Measurements from ENCODE around the gene CDYL2.

The CDYL2 gene

GRCh38 chr16:80754476-80754875 is 49.9 kb downstream of the CDYL2 start:
- H3K4ac ChIP-seq (ENCODE audit: low read depth, low read length), result no peak overlapping the region
- no peak overlapping the region for H3K4me3 ChIP-seq (ENCODE audit: low read length)
- no peak overlapping the region for H3K23ac ChIP-seq (ENCODE audit: low read length)
- no peaks in the 10 kb centered on the region for H3K79me2 ChIP-seq (ENCODE audit: control insufficient read depth, insufficient read depth, low read length)
- no peak overlapping the region for H4K5ac ChIP-seq (ENCODE audit: low read length)
- H3K9ac ChIP-seq (ENCODE audit: low read length), result no peak overlapping the region
- no peaks in the 10 kb centered on the region for H3K27me3 ChIP-seq (ENCODE audit: insufficient read depth, low read length, poor library complexity)
- no peak overlapping the region for H3K27ac ChIP-seq (ENCODE audit: low read depth, low read length)
- no peak overlapping the region for H2BK120ac ChIP-seq (ENCODE audit: low read depth, low read length)
- no peak overlapping the region for H3K4me2 ChIP-seq (ENCODE audit: low read length)
- no CpG with 5 or more reads among the region's 5 CpGs for WGBS (ENCODE audit: extremely low coverage, insufficient coverage, low lambda C conversion rate)
- no peak overlapping the region for H2BK15ac ChIP-seq (replicated peaks; ENCODE audit: low read depth)
- no peak overlapping the region for H2AK5ac ChIP-seq (ENCODE audit: low read length)
- no peaks in the 10 kb centered on the region for H3K36me3 ChIP-seq (ENCODE audit: control insufficient read depth, insufficient read depth, low read length)
- H3K79me1 ChIP-seq (ENCODE audit: low read length), result no peaks in the 10 kb centered on the region
- DNase-seq, result no peak
- no peak overlapping the region for H2BK5ac ChIP-seq (ENCODE audit: low read length)
- H4K8ac ChIP-seq (ENCODE audit: low read depth, low read length), result no peak overlapping the region
- H3K4me1 ChIP-seq (ENCODE audit: control insufficient read depth, low read depth, low read length), result no peaks in the 10 kb centered on the region
- H3K18ac ChIP-seq (ENCODE audit: low read length), result no peak overlapping the region
- no peak overlapping the region for H3K56ac ChIP-seq (ENCODE audit: low read length)

- no peak overlapping the region for H3K27ac ChIP-seq (ENCODE audit: low read depth, low read length)
- no peak overlapping the region for H3K18ac ChIP-seq (ENCODE audit: low read length)
- no peak for DNase-seq
- H3K4me1 ChIP-seq (ENCODE audit: control insufficient read depth, low read depth, low read length), result no peaks in the 10 kb centered on the region
- no peak overlapping the region for H4K8ac ChIP-seq (ENCODE audit: low read depth, low read length)
- no peaks in the 10 kb centered on the region for H3K36me3 ChIP-seq (ENCODE audit: control insufficient read depth, insufficient read depth, low read length)
- H3K4ac ChIP-seq (ENCODE audit: low read depth, low read length), result no peak overlapping the region
- no CpG with 5 or more reads among the region's 2 CpGs for WGBS (ENCODE audit: extremely low coverage, insufficient coverage, low lambda C conversion rate)
- no peak overlapping the region for H3K4me3 ChIP-seq (ENCODE audit: low read length)
- H3K79me1 ChIP-seq (ENCODE audit: low read length), result no peaks in the 10 kb centered on the region
- H3K23ac ChIP-seq (ENCODE audit: low read length), result no peak overlapping the region
- H2BK15ac ChIP-seq (replicated peaks; ENCODE audit: low read depth), result no peak overlapping the region
- no peak overlapping the region for H2BK120ac ChIP-seq (ENCODE audit: low read depth, low read length)
- H3K56ac ChIP-seq (ENCODE audit: low read length), result no peak overlapping the region
- H2BK5ac ChIP-seq (ENCODE audit: low read length), result no peak overlapping the region
- no peak overlapping the region for H3K9ac ChIP-seq (ENCODE audit: low read length)
- no peak overlapping the region for H4K5ac ChIP-seq (ENCODE audit: low read length)
- H3K4me2 ChIP-seq (ENCODE audit: low read length), result no peak overlapping the region
- H3K79me2 ChIP-seq (ENCODE audit: control insufficient read depth, insufficient read depth, low read length), result no peaks in the 10 kb centered on the region
- no peaks in the 10 kb centered on the region for H3K27me3 ChIP-seq (ENCODE audit: insufficient read depth, low read length, poor library complexity)
- no peak overlapping the region for H2AK5ac ChIP-seq (ENCODE audit: low read length)
Measured at GRCh38 chr16:80752541-80752940, 51.9 kb downstream of the CDYL2 start.

GRCh38 chr16:80751167-80751566 is 53.2 kb downstream of the CDYL2 start:
- H2BK5ac ChIP-seq (ENCODE audit: low read length), result no peak overlapping the region
- no CpG with 5 or more reads among the region's 3 CpGs for WGBS (ENCODE audit: extremely low coverage, insufficient coverage, low lambda C conversion rate)
- H3K18ac ChIP-seq (ENCODE audit: low read length), result no peak overlapping the region
- no peaks in the 10 kb centered on the region for H3K27me3 ChIP-seq (ENCODE audit: insufficient read depth, low read length, poor library complexity)
- H3K56ac ChIP-seq (ENCODE audit: low read length), result no peak overlapping the region
- H3K36me3 ChIP-seq (ENCODE audit: control insufficient read depth, insufficient read depth, low read length), result no peaks in the 10 kb centered on the region
- H4K5ac ChIP-seq (ENCODE audit: low read length), result no peak overlapping the region
- H3K27ac ChIP-seq (ENCODE audit: low read depth, low read length), result no peak overlapping the region
- H3K23ac ChIP-seq (ENCODE audit: low read length), result no peak overlapping the region
- no peaks in the 10 kb centered on the region for H3K79me1 ChIP-seq (ENCODE audit: low read length)
- DNase-seq, result peak; percentile 17
- no peak overlapping the region for H2AK5ac ChIP-seq (ENCODE audit: low read length)
- no peak overlapping the region for H4K8ac ChIP-seq (ENCODE audit: low read depth, low read length)
- H2BK120ac ChIP-seq (ENCODE audit: low read depth, low read length), result no peak overlapping the region
- H3K4me3 ChIP-seq (ENCODE audit: low read length), result no peak overlapping the region
- H3K4me2 ChIP-seq (ENCODE audit: low read length), result no peak overlapping the region
- no peaks in the 10 kb centered on the region for H3K79me2 ChIP-seq (ENCODE audit: control insufficient read depth, insufficient read depth, low read length)
- H2BK15ac ChIP-seq (replicated peaks; ENCODE audit: low read depth), result no peak overlapping the region
- no peaks in the 10 kb centered on the region for H3K4me1 ChIP-seq (ENCODE audit: control insufficient read depth, low read depth, low read length)
- no peak overlapping the region for H3K4ac ChIP-seq (ENCODE audit: low read depth, low read length)
- H3K9ac ChIP-seq (ENCODE audit: low read length), result no peak overlapping the region

- Histone ChIP-seq H3K27ac (ENCODE audit: low read depth, low read length) (no peak overlapping the region), H3K27me3 (ENCODE audit: insufficient read depth, low read length, poor library complexity) (no peaks in the 10 kb centered on the region), H4K8ac (ENCODE audit: low read depth, low read length) (no peak overlapping the region), H2AK5ac (ENCODE audit: low read length) (no peak overlapping the region), H2BK15ac (replicated peaks; ENCODE audit: low read depth) (no peak overlapping the region), H3K4me2 (ENCODE audit: low read length) (no peak overlapping the region), H2BK120ac (ENCODE audit: low read depth, low read length) (no peak overlapping the region), H3K79me2 (ENCODE audit: control insufficient read depth, insufficient read depth, low read length) (no peaks in the 10 kb centered on the region), H3K23ac (ENCODE audit: low read length) (no peak overlapping the region), H3K36me3 (ENCODE audit: control insufficient read depth, insufficient read depth, low read length) (no peaks in the 10 kb centered on the region), H3K4ac (ENCODE audit: low read depth, low read length) (no peak overlapping the region), H3K18ac (ENCODE audit: low read length) (no peak overlapping the region), H3K56ac (ENCODE audit: low read length) (no peak overlapping the region), H3K79me1 (ENCODE audit: low read length) (no peaks in the 10 kb centered on the region), H2BK5ac (ENCODE audit: low read length) (no peak overlapping the region), H3K9ac (ENCODE audit: low read length) (no peak overlapping the region), H3K4me1 (ENCODE audit: control insufficient read depth, low read depth, low read length) (no peaks in the 10 kb centered on the region), H3K4me3 (ENCODE audit: low read length) (no peak overlapping the region), H4K5ac (ENCODE audit: low read length) (no peak overlapping the region)
- WGBS (ENCODE audit: extremely low coverage, insufficient coverage, low lambda C conversion rate), result no CpG with 5 or more reads among the region's 4 CpGs
- DNase-seq, result no peak
Measured at GRCh38 chr16:80746231-80746630, 58.2 kb downstream of the CDYL2 start.

- Histone ChIP-seq H2BK15ac (replicated peaks; ENCODE audit: low read depth) (no peak overlapping the region), H2AK5ac (ENCODE audit: low read length) (no peak overlapping the region), H3K4ac (ENCODE audit: low read depth, low read length) (no peak overlapping the region), H3K4me3 (ENCODE audit: low read length) (no peak overlapping the region), H3K36me3 (ENCODE audit: control insufficient read depth, insufficient read depth, low read length) (no peaks in the 10 kb centered on the region), H4K8ac (ENCODE audit: low read depth, low read length) (no peak overlapping the region), H3K23ac (ENCODE audit: low read length) (no peak overlapping the region), H3K79me2 (ENCODE audit: control insufficient read depth, insufficient read depth, low read length) (no peaks in the 10 kb centered on the region), H3K18ac (ENCODE audit: low read length) (no peak overlapping the region), H2BK120ac (ENCODE audit: low read depth, low read length) (no peak overlapping the region), H3K56ac (ENCODE audit: low read length) (no peak overlapping the region), H4K5ac (ENCODE audit: low read length) (no peak overlapping the region), H3K27me3 (ENCODE audit: insufficient read depth, low read length, poor library complexity) (no peaks in the 10 kb centered on the region), H3K27ac (ENCODE audit: low read depth, low read length) (no peak overlapping the region), H3K9ac (ENCODE audit: low read length) (no peak overlapping the region), H3K79me1 (ENCODE audit: low read length) (no peaks in the 10 kb centered on the region), H3K4me1 (ENCODE audit: control insufficient read depth, low read depth, low read length) (no peaks in the 10 kb centered on the region), H2BK5ac (ENCODE audit: low read length) (no peak overlapping the region), H3K4me2 (ENCODE audit: low read length) (no peak overlapping the region)
- WGBS (ENCODE audit: extremely low coverage, insufficient coverage, low lambda C conversion rate), result no CpG with 5 or more reads among the region's 4 CpGs
- DNase-seq, result no peak
Measured at GRCh38 chr16:80744856-80745255, 59.5 kb downstream of the CDYL2 start.

- Histone ChIP-seq H3K56ac (ENCODE audit: low read length) (no peak overlapping the region), H2BK5ac (ENCODE audit: low read length) (no peak overlapping the region), H2BK120ac (ENCODE audit: low read depth, low read length) (no peak overlapping the region), H3K27ac (ENCODE audit: low read depth, low read length) (no peak overlapping the region), H3K27me3 (ENCODE audit: insufficient read depth, low read length, poor library complexity) (no peaks in the 10 kb centered on the region), H3K4me1 (ENCODE audit: control insufficient read depth, low read depth, low read length) (no peaks in the 10 kb centered on the region), H3K79me1 (ENCODE audit: low read length) (no peaks in the 10 kb centered on the region), H3K4me3 (ENCODE audit: low read length) (no peak overlapping the region), H3K4me2 (ENCODE audit: low read length) (no peak overlapping the region), H3K23ac (ENCODE audit: low read length) (no peak overlapping the region), H4K8ac (ENCODE audit: low read depth, low read length) (no peak overlapping the region), H4K5ac (ENCODE audit: low read length) (no peak overlapping the region), H2BK15ac (replicated peaks; ENCODE audit: low read depth) (no peak overlapping the region), H2AK5ac (ENCODE audit: low read length) (no peak overlapping the region), H3K36me3 (ENCODE audit: control insufficient read depth, insufficient read depth, low read length) (no peaks in the 10 kb centered on the region), H3K4ac (ENCODE audit: low read depth, low read length) (no peak overlapping the region), H3K9ac (ENCODE audit: low read length) (no peak overlapping the region), H3K18ac (ENCODE audit: low read length) (no peak overlapping the region), H3K79me2 (ENCODE audit: control insufficient read depth, insufficient read depth, low read length) (no peaks in the 10 kb centered on the region)
- DNase-seq, result no peak
- WGBS (ENCODE audit: extremely low coverage, insufficient coverage, low lambda C conversion rate), result no CpG with 5 or more reads among the region's 1 CpG
Measured at GRCh38 chr16:80743772-80744171, 60.6 kb downstream of the CDYL2 start.

Data from mesendoderm (in vitro differentiated cells).